ENCODE measurements around the gene BCAS1. TPM values are rescaled to one million over a fixed set of nuclear protein-coding genes. Genes with fewer than 3 reads are reported as not detected.
A peak's percentile ranks its signal among the peaks of the same experiment; 100 is the strongest.

BCAS1 gene
- total and polyA plus RNA-seq, 2 donors (not counting 1 experiment from before 2014, with no cell fraction given): 0.97 to 1.1 TPM

DNA sequence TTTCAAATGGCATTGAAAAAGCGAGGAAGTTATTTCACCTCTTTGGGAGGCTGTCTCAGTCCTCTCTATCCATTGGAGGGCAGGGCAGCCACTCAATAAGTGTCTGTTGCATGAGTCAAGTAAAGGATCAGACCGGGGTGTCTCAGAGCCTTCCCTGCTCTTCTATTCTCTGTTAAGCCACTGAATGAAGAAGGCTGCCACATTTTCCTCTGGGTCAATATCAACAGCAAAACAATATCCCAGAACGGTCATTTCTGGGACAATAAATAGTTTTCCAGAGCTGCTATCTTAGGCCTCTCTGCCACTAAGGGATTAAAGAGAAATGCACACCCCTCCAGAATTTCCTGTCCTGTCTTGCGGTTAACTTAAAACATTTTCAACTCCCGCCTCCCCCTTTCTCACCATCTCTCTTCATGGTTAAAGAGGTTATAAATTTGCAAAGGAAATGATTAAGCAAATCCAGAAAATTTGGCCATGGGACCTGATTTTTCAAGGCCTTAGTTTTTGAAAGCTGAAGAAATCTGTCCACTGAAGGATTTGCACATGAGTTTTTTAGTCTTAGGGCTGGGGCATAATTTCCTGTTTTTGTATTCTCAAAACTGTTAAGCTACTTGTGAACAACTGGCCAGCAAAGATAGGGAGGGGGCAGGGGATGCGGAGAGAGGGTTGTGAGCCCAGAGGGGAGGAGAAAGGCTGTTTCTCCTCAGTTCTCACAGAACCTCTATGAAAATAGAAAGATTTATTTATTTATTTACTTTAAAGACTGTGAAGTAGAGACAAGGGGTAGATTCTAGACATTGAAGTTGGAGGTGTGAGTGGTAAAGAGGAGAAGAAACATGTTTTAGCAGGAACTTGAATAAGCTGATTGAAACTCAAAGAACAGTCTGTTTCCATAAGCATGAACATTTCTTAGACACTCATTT is 135.7 kb downstream of the BCAS1 start:
- intact Hi-C loops (cut with micrococcal nuclease): loop anchor here (1.0 to 2.0 kb wide), 2 partner anchors 8 to 282 kb away; no protein-coding TSS in a partner anchor
- CTCF ChIA-PET: interaction anchor here (0.6 to 18.7 kb wide), 11 partner anchors 10 to 356 kb away, joined by 3 to 593 read pairs (median 3); partner anchors contain the start of gene ZNF217
- H3K4me2 ChIP-seq (replicated peaks; ENCODE audit: low read depth, low read length, poor library complexity, severe bottlenecking): peak overlapping the region; percentile 57

More for the DNA sequence above, 135.7 kb downstream of the BCAS1 start:
- Mint-ChIP-seq H3K27me3 (no peaks in the 10 kb centered on the region), H3K4me3 (peak overlapping the region; percentile 76), H3K27ac (peak overlapping the region; percentile 84), H3K4me1 (peaks cover 84% of the 10 kb centered on the region), H3K9me3 (ENCODE audit: insufficient read depth) (no peaks in the 10 kb centered on the region)
- TF ChIP-seq, protein P1, sequence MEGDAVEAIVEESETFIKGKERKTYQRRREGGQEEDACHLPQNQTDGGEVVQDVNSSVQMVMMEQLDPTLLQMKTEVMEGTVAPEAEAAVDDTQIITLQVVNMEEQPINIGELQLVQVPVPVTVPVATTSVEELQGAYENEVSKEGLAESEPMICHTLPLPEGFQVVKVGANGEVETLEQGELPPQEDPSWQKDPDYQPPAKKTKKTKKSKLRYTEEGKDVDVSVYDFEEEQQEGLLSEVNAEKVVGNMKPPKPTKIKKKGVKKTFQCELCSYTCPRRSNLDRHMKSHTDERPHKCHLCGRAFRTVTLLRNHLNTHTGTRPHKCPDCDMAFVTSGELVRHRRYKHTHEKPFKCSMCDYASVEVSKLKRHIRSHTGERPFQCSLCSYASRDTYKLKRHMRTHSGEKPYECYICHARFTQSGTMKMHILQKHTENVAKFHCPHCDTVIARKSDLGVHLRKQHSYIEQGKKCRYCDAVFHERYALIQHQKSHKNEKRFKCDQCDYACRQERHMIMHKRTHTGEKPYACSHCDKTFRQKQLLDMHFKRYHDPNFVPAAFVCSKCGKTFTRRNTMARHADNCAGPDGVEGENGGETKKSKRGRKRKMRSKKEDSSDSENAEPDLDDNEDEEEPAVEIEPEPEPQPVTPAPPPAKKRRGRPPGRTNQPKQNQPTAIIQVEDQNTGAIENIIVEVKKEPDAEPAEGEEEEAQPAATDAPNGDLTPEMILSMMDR (IDR thresholded peaks at IDR 0.05): no peak
- no peak for TF ChIP-seq EZH2 (IDR thresholded peaks at IDR 0.05; ENCODE audit: borderline replicate concordance, insufficient read depth, low read depth, low read length, poor library complexity, severe bottlenecking)
- Histone ChIP-seq H3K36me3 (replicated peaks in 1 of 2; ENCODE audit: control extremely low read depth in 1 of 2, control insufficient read depth in 1 of 2, extremely low read depth in 1 of 2, insufficient read depth in 2 of 2, low read length in 1 of 2) (no peaks in the 10 kb centered on the region), H4K20me1 (ENCODE audit: control insufficient read depth, insufficient read depth, low read length, poor library complexity, severe bottlenecking) (no peaks in the 10 kb centered on the region), H3K27me3 (replicated peaks in 1 of 4; ENCODE audit: control extremely low read depth in 1 of 4, control insufficient read depth in 3 of 4, insufficient read depth in 4 of 4, low read length in 3 of 4) (no peaks in the 10 kb centered on the region), H3K9me3 (ENCODE audit: control extremely low read depth in 1 of 3, control insufficient read depth in 2 of 3, insufficient read depth in 1 of 3, low read length in 2 of 3) (no peaks in the 10 kb centered on the region), H3K9ac (ENCODE audit: low read length) (peak overlapping the region; percentile 8), H3K4me1 (ENCODE audit: control insufficient read depth in 2 of 2, insufficient read depth in 2 of 2, low read length in 2 of 2) (peaks cover 60 to 72% of the 10 kb centered on the region in 2 donors), H3K27ac (ENCODE audit: low read length in 2 of 2) (peak overlapping the region; percentile 67 to 74), H3K4me3 (ENCODE audit: control extremely low read depth in 1 of 5, extremely low read depth in 1 of 5, insufficient read depth in 1 of 5, low read depth in 2 of 5, low read length in 4 of 5) (peak overlapping the region in 3 of 5 experiments; percentile 1 to 11 (median 4)), H2AFZ (ENCODE audit: insufficient read depth, low read depth, low read length, poor library complexity, severe bottlenecking) (peak overlapping the region; percentile 41), H3K79me2 (ENCODE audit: control insufficient read depth, insufficient read depth, low read length) (no peaks in the 10 kb centered on the region)
- POLR2A ChIA-PET: interaction anchor here (0.9 to 2.3 kb wide), 6 partner anchors 8 to 342 kb away, joined by 7 to 16 read pairs (median 10); no protein-coding TSS in a partner anchor
- DNase-seq: peak; percentile 45
- ATAC-seq (ENCODE audit: low read depth): peak; percentile 60
- WGBS (ENCODE audit: insufficient coverage): 0% methylated on average over 1 of the region's 6 CpGs

Data from B cell (primary cell).